Uterus (tissue), 4 donors: Measurements from ENCODE around the gene SULT2A1. TPM values are rescaled to one million over a fixed set of nuclear protein-coding genes. Genes with fewer than 3 reads are reported as not detected.

Experiments
- DNase-seq, 2 donors: peaks; one replicate each; pipeline ENCODE4 v3.0.0-alpha.2; 2019 to 2020
- H3K27ac ChIP-seq, 2 donors: fragments of 200-600 bp; sonication (generic); 1 replicate in 1 of 2; 2 replicates in 1 of 2; pipeline ENCODE4 v1.5.1; 2016 to 2018
- H3K27me3 ChIP-seq, 2 donors: fragments of 200-600 bp; sonication (generic); one replicate each; pipeline ENCODE4 v1.5.1; 2018 to 2019; ENCODE audit warnings: control low read depth in 1 of 2
- H3K36me3 ChIP-seq, 2 donors: fragments of 200-600 bp; sonication (generic); one replicate each; pipeline ENCODE4 v1.5.1; 2019; ENCODE audit warnings: control low read depth in 1 of 2
- H3K4me1 ChIP-seq, 2 donors: fragments of 200-600 bp; sonication (generic); one replicate each; pipeline ENCODE4 v1.5.1; 2018 to 2019; ENCODE audit warnings: control low read depth in 1 of 2
- H3K4me3 ChIP-seq, 2 donors: fragments of 200-600 bp; sonication (generic); 1 replicate in 1 of 2; 2 replicates in 1 of 2; pipeline ENCODE4 v1.5.1; 2018 to 2019; ENCODE audit warnings: mild to moderate bottlenecking in 1 of 2
- H3K9me3 ChIP-seq, 2 donors: fragments of 200-600 bp; sonication (generic); one replicate each; pipeline ENCODE4 v1.5.1; 2019; ENCODE audit warnings: control low read depth in 1 of 2
- POLR2A ChIP-seq, 2 donors: fragments of 450-650 bp; IDR thresholded peaks; one replicate each; pipeline ENCODE4 v1.6.1; 2016; ENCODE audit warnings: antibody characterized with exemption in 2 of 2, mild to moderate bottlenecking in 1 of 2, moderate library complexity in 1 of 2
- intact Hi-C: fragments of 100-400 bp; cut with DNase I; formaldehyde crosslinking; loops from one replicate; pipeline ENCODE4 v1.15.1; 2023; ENCODE audit warnings: low total_unique reads
- total RNA-seq, 4 donors: library from RNA; depleted of rRNA in 3 of 4; stranded (reverse); fragments of >200 nt in 3 of 4; gene quantifications; one replicate each; pipeline versions ENCODE4 v1.1.0 to v1.2.4, GENCODE V29; 2014 to 2023
- TF ChIP-seq, protein P1 (sequence below), 4 experiments: fragments of 200-600 bp in 2 of 4; fragments of 450-650 bp in 2 of 4; sonication (generic) in 2 of 4; IDR thresholded peaks; one replicate each; pipeline ENCODE4 v1.5.1; 2016 to 2019; ENCODE audit warnings: antibody characterized with exemption in 4 of 4, mild to moderate bottlenecking in 2 of 4, moderate library complexity in 1 of 4
- donor health status: DM: yes; HTN: yes; CAD: no.

The SULT2A1 gene
- total RNA-seq, 4 donors from 2014 or later: not detected

DNA sequence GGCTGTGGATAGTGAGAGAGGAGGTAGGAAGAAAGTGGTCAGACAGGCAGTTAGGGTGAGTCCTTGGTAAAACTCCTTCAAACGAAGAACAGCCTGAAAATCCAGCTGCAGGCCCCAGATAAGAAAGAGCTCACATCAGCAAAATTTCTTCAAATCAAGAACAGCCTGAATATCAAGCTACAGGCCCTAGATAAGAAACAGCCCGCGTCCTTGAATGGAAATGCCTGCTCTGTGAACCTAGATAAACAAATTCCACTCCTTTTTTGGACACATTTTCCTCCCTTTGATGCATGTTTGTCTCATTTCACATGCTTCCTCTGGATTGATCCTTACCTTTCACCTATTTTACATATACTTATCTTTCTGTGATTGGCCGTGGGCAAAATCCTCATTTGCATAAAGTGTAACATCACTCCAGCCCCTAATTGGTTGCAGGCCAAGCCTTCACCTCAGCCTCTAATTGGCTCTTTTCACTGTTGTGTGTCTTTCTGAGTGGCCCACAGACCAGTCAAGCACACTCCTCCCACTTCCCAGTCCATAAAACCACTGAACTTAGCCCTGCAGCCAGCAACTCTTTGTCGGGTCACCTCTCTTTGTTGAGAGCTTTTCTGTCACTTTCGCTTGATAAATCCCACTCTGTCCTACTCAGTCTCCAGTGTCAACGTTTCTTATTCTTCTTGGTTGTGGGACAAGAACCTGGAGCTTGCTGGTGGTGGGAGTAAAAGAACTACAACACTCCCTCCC, 6.0 kb upstream of the SULT2A1 start:
- peak overlapping the region; percentile 21 to 63 for H3K27ac ChIP-seq
- no peaks in the 10 kb centered on the region for H3K27me3 ChIP-seq
- H3K9me3 ChIP-seq: no peaks in the 10 kb centered on the region
- no peaks in the 10 kb centered on the region for H3K4me1 ChIP-seq
- TF ChIP-seq POLR2A (IDR thresholded peaks at IDR 0.05): no peak
- TF ChIP-seq, protein P1, sequence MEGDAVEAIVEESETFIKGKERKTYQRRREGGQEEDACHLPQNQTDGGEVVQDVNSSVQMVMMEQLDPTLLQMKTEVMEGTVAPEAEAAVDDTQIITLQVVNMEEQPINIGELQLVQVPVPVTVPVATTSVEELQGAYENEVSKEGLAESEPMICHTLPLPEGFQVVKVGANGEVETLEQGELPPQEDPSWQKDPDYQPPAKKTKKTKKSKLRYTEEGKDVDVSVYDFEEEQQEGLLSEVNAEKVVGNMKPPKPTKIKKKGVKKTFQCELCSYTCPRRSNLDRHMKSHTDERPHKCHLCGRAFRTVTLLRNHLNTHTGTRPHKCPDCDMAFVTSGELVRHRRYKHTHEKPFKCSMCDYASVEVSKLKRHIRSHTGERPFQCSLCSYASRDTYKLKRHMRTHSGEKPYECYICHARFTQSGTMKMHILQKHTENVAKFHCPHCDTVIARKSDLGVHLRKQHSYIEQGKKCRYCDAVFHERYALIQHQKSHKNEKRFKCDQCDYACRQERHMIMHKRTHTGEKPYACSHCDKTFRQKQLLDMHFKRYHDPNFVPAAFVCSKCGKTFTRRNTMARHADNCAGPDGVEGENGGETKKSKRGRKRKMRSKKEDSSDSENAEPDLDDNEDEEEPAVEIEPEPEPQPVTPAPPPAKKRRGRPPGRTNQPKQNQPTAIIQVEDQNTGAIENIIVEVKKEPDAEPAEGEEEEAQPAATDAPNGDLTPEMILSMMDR (IDR thresholded peaks at IDR 0.05): no peak
- peak in 1 of 2 donors; percentile 46 for DNase-seq
- no peak overlapping the region for H3K4me3 ChIP-seq
- intact Hi-C loops: no loop called here
- no peaks in the 10 kb centered on the region for H3K36me3 ChIP-seq

- no peak for DNase-seq
- TF ChIP-seq, protein P1 (IDR thresholded peaks at IDR 0.05): no peak
- TF ChIP-seq POLR2A (IDR thresholded peaks at IDR 0.05): no peak
Measured at GRCh38 chr19:47891622-47891922, 5.5 kb upstream of the SULT2A1 start.

DNA sequence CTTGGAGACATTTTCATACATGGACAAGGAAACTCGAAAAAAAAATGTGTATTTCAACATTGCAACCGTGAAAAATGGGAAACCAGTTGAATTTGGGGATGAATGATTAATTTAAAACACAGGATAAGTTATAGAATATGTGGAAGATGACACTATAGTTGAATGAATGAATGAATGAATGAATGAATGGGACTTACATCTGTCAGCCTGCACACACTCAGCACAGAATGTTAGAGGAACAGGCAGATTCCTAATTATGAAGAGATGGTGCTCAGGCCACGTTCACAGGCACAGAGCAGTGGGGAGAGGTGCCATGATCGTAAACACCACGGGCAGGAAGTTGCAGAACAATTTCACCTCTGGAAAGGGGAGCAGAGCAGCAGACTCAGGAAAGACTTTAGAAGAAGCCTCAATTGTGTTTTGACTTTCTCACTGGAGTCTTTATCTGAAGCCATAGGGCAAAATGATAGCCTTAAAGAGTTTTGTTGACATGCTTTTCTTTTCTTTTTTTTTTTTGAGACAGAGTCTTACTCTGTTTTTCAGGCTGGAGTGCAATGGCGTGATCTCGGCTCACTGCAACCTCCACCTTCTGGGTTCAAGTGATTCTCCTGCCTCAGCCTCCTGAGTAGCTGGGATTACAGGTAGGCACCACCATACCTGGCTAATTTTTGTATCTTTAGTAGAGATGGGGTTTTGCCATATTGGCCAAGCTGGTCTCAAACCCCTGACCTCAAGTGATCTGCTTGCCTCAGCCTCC, 4.9 kb upstream of the SULT2A1 start:
- no peaks in the 10 kb centered on the region for H3K27me3 ChIP-seq
- H3K27ac ChIP-seq: peak overlapping the region; percentile 21 to 63
- H3K36me3 ChIP-seq: no peaks in the 10 kb centered on the region
- no peak for TF ChIP-seq POLR2A (IDR thresholded peaks at IDR 0.05)
- TF ChIP-seq, protein P1 (IDR thresholded peaks at IDR 0.05): no peak
- DNase-seq: no peak
- H3K4me1 ChIP-seq: no peaks in the 10 kb centered on the region
- H3K9me3 ChIP-seq: no peaks in the 10 kb centered on the region
- intact Hi-C loops: no loop called here
- no peak overlapping the region for H3K4me3 ChIP-seq

More at GRCh38 chr19:47891622-47891922, 5.5 kb upstream of the SULT2A1 start:
- no peaks in the 10 kb centered on the region for H3K4me1 ChIP-seq
- H3K4me3 ChIP-seq: no peak overlapping the region
- H3K27ac ChIP-seq: peak overlapping the region; percentile 21 to 63
- H3K27me3 ChIP-seq: no peaks in the 10 kb centered on the region
- intact Hi-C loops: no loop called here
- no peaks in the 10 kb centered on the region for H3K9me3 ChIP-seq
- H3K36me3 ChIP-seq: no peaks in the 10 kb centered on the region

DNA sequence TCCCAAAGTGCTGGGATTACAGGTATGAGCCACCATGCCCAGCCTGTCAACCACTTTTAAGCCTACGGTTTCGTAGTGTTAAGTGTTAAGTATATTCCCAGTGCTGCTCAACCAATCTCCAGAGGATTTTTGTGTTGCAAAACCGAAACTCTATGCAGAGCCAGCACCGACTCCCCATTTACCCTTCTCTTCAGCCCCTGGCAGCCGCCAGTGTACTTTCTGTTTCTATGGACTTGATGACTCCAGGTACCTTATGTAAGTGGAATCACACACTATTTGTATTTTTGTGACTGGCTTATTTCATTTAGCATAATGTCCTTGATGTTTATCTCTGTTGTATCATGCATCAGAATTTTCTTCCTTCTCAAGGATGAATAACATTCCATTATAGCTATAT, 1.1 kb downstream of the SULT2A1 start:
- intact Hi-C loops: no loop called here

More for the DNA sequence above, 1.1 kb downstream of the SULT2A1 start:
- no peak for DNase-seq
- TF ChIP-seq, protein P1 (IDR thresholded peaks at IDR 0.05): no peak
- no peak for TF ChIP-seq POLR2A (IDR thresholded peaks at IDR 0.05)
- no peaks in the 10 kb centered on the region for H3K4me1 ChIP-seq
- no peaks in the 10 kb centered on the region for H3K36me3 ChIP-seq
- H3K27me3 ChIP-seq: no peaks in the 10 kb centered on the region
- H3K9me3 ChIP-seq: no peaks in the 10 kb centered on the region
- H3K27ac ChIP-seq: no peak overlapping the region
- no peak overlapping the region for H3K4me3 ChIP-seq
